GM19328 (cell line): Measurements from ENCODE around the gene FUT6.
"Not testable (repeated sequence)": the region's sequence is repeated elsewhere in the genome, so short reads cannot be mapped to it uniquely, and the experiment has no call there.

Source experiments
- ATAC-seq: cut with Tn5 transposase; IDR thresholded peaks from one replicate; pipeline ENCODE4 v1.9.1; 2021; ENCODE audit warnings: mild to moderate bottlenecking, moderate library complexity; ENCODE audit not compliant: unreplicated experiment

FUT6 gene

DNA sequence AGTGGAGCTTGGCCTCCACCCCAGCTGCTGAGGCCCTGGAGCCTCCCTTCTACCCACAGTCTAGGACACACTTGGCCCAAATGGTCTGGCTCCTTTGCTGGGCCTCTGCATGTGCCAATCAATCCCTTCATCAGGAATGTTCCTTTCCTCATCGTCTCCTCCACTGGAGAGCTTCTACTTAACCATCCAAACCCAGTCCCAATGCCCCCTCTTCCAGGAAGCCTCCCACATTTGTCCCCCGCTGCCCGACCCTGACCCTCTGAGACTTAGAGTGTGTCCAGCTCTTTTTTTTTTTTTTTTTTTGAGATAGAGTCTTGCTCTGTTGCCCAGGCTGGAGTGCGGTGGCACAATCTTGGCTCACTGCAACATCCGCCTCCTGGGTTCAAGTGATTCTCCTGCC is 51.1 kb downstream of the FUT6 start:
- ATAC-seq: no peak

DNA sequence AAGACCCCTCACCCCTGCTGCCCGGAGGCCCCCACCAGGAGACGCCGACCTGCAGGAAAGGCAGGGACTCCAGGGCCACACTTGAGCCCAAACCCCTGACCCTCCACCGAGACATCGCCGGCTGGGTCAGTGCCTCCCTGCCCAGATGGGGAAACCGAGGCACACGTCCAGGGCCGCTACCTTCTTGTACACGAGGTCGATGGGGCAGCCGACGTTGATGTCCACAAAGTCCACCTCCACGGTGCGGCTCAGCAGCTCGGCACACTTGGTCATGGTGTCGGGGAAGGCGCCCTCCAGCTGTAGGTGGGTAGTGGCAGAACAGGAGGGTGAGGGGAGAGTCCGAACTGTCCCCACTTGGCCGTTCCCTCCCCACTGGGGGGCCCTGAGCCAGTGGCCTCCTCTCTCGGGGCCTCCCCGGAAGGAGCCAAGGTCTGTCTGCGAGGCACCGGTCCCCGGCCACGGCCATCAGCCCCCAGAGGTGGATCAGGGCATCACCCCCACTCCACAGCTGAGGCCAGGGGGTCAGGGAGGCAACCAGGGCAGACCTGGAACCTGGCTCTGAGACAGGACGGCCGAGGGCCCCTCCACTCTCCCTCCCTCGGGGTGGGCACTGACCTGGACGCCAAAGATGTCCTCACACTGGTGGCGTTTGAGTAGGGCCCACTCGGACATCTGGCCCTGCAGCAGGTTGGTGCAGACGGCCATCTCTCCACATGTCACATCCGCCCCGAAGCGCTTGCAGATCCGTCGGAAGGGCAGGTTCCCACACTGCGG is 51.9 kb downstream of the FUT6 start:
- no peak for ATAC-seq

DNA sequence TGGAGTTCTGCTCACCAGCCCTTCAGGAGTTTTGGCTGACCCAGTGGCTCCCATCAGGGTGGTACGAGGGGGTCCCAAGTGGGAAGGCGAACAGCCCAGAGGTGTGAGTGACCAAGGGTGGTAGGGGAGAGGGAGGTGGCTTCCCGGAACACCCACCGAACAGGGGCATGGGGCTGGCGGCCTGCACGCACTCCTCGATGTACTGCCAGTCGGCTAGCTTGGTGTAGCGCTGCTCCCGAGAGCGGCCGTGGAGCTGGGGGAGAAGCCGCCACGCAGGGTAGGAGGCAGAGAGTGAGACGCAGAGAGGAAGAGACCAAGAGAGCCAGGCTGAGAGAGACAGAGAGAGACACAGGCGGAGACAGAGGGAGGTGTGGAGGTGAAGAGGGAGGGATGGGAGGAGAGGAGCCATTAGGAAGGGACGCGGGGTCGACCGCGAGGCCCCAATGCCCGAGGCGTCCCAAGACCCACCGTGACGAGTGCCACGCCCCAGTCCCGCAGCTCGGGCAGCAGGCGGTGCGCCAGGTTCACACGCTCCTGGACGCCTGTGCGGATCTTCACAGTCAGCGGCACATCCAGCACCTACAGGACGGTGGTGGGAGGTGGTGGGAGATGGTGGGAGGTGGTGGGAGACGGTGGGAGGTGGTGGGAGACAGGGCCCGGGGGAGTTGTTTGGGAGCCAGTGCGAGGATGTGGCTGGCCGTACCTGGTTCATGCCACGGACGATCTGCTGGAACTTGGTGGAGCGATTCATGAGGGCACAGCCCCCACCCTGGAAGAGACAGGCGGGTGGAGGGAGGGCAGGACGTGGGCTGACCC is 52.7 kb downstream of the FUT6 start:
- ATAC-seq: no peak

DNA sequence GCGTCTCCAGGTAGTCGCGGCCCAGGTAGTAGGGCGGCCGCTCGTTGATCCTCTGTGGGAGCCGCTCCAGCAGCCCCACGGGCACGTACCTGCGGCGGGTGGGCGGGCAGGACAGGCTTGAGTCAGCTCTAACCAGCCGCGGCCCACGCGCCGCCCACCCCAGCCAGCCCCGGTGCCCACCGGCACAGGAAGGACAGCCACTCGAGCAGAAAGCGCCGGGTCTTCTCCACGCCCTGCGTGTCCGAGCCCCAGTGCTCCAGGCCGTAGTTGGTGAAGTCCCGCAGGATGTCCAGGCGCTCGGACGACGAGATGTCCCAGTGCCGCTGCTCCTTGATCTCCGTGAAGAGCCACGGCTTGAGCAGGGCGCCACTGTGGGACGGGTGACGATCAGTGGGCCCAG is 54.1 kb downstream of the FUT6 start:
- no peak for ATAC-seq

DNA sequence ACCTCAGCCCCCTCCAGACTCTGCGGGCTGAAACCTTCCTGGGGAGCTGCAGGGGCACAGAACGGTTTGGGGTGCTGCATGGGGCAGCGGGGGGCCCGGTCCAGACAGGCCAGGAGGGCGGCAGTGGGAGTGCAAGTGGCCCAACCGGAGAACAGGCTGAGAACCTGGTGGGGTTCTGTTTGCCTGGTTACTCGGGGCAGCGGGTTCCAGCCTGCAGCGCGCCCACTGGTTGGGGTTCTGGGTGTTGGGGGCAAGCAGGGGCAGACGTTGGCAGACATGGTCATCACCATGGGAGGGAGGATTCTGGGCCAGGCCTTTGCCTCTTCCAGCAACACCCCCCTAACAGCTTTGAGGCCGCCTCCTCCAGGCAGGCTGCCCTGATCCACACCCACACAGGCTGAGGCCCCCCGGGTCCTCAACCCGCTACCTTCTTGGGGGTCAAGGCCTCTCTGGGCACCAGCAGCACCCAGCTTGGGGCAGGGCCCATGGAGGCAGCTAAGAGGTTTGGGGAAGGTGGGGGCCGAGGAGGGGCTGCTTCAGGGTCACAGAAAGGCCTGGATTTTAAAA is 54.8 kb downstream of the FUT6 start, which contains the start of gene PRR22:
Gene PRR22, minus strand, starts transcription at position 166 of the 567 bp plus-strand sequence. Its CDS starts 86 bp downstream, at position 80.
- ATAC-seq: no peak

DNA sequence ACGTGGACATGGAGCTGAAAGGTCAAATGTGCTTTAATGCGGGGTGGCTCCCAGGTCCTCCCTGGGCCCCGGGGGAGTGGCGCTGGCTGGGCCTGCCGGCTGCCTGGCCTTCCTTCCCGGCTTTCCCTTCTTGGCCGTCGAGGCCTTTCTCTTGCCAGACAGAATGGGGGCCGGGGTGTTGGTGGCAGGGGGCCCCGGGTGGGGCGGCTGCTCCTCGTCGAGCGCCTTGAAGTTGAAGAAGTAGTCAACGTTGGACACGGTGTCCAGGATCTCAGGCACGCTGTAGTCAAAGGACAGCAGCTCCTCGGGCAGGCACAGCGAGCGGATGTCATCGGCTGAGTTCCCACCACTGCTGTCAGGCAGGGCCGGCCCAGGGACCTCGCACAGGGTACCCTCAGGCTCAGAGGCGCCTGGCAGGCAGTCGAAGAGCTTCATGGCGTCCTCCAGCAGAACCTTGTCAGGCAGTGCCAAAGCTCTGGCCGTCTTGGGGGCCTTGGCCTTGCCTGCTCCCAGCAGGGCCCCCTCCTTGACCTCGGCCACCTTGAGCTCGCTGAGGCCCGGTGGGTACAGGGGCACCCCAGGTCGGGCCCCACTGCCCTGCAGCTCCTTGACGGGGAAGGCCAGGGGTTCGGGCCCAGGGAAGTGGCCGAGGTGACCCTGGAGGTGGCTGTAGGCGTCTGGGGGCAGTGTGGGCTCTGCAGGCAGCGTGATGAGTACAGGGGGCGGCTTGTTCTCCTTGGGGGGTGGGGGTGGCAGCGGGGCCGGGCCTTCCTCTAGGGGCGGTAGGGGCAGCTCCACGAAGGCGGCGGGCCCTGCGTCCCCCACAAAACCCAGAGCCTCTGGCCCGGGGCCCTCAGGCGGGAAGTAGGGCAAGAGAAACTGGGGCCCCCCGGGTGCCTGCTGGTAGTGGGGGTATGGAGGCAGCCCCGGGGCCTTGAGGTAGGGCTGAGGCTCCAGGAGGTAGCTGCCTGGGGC is 56.3 kb downstream of the FUT6 start:
- no peak for ATAC-seq

DNA sequence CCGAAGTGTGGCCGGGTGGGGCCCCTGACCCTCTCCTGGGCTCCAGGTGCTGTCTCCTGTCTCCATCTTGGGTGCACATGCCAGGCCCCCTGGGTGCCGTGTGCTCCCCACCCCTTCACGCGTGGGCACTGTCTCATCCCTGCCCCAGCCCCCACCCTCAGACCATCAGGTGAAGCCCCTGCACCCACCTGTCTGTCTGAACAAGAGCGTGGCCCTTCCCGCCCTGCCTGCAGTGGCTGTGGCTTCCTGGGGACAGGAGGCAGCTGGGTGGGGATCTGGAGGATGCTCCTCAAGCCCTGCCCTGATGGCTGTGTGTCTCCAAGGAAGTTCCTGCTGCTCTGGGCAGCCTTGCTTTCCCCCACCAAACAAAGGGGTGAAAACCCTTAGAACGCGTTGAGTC is 57.2 kb downstream of the FUT6 start:
- ATAC-seq: no peak

DNA sequence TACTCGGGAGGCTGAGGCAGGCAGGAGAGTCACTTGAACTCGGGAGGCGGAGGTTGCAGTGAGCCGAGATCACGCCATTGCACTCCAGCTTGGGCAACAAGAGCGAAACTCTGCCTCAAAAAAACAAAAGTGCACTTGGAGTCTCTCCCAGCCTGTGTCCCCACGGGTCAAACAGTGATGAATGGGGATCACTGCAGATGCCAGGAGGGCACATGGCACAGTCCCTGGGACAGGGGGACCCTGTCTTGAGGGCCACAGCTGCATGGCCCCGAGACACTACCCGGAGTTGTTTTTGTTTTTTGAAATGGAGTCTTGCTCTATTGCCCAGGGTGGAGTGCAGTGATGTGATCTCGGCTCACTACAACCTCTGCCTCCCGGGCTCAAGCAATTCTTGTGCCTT is 58.6 kb downstream of the FUT6 start:
- not testable (repeated sequence) for ATAC-seq
